ENCODE data around the gene PIM3. TPM values are rescaled to one million over a fixed set of nuclear protein-coding genes. Genes with fewer than 3 reads are reported as not detected.

Gene PIM3
- total RNA-seq, 4 donors from 2014 or later: 92.2 to 174 (median 114) TPM

DNA sequence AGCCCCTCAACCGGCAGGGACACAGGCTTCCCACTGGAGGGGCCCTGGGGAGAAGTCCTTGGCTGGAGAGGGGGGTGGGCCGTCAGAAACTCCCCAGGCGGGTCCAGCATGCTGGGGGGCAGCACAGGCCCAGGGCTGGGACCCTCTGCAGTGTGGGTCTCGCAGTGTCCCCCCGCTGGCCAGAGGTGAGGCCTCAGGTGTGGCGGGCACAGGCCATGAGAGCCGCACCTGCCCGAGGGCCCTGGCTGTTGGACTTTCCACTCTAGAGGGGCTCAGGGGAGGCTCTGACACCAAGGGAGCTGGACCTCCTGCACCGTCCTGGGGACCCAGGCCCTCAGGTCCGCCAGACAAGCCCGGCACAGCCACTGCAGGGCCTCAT lies 10.7 kb upstream of the PIM3 start:
- DNase-seq (ENCODE audit: low spot score) (no peak), ATAC-seq (ENCODE audit: low FRiP score) (no peak)
- TF ChIP-seq CTCF (IDR thresholded peaks at IDR 0.05): no peak

DNA sequence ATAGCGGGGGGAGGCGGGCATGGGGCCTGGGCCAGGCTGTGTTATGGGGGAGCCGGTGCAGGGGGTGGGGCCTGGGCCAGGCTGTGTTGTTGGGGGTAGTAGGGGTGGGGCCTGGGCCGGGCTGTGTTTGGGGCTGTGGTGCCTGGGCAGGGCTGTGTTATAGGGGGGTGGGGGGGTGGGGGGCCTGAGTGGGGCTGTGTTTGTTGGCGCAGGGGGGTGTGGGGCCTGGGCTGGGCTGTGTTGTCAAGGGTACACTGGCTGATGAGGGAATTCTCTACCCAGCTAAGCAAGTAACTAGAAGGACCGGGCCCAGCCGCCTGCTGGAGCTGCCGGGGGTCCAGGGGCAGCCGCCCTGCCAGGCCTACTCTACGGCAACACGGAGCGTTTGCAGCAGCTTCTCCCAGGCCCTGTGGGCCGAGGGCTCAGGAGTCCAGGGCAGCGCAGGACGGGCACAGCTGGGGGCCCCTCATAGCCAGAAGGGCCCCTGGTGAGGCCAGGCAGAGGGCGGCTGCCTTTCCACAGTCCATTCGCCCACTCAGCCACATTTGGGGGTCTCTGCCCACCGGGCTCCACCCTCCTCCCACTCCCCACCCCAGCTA lies 10.1 kb upstream of the PIM3 start:
- TF ChIP-seq CTCF (IDR thresholded peaks at IDR 0.05): no peak
- no peak for ATAC-seq (ENCODE audit: low FRiP score)
- no peak for DNase-seq (ENCODE audit: low spot score)

- DNase-seq (ENCODE audit: low spot score) (no peak), ATAC-seq (ENCODE audit: low FRiP score) (no peak)
- no peak for TF ChIP-seq CTCF (IDR thresholded peaks at IDR 0.05)
These were observed 9.4 kb upstream of the PIM3 start for GRCh38 chr22:49951000-49951677.

DNA sequence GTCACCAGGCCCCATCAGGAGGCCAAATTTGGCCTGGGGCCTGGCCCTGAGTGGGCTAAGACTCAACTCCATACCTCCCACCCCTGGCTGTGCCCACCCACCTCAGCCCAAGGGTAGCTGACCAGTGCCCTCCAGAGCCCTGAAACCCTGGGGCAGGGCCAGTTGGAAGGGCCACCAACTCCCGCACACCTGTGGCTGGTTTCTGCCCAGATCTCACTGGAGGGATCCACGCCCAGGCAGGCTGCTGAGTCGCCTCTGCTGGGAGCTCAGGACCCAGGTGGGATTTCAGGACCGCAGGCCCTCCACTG lies 8.9 kb upstream of the PIM3 start:
- no peak for TF ChIP-seq CTCF (IDR thresholded peaks at IDR 0.05)
- no peak for ATAC-seq (ENCODE audit: low FRiP score)
- no peak for DNase-seq (ENCODE audit: low spot score)

- no peak for TF ChIP-seq CTCF (IDR thresholded peaks at IDR 0.05)
These were observed 8.3 kb upstream of the PIM3 start for GRCh38 chr22:49951986-49952896.

GRCh38 chr22:49953027-49953679 lies 7.4 kb upstream of the PIM3 start:
- ATAC-seq (ENCODE audit: low FRiP score) (no peak), DNase-seq (ENCODE audit: low spot score) (no peak)
- TF ChIP-seq CTCF (IDR thresholded peaks at IDR 0.05): no peak

More at GRCh38 chr22:49951986-49952896, 8.3 kb upstream of the PIM3 start:
- DNase-seq (ENCODE audit: low spot score): no peak
- ATAC-seq (ENCODE audit: low FRiP score): peak; percentile 15
